Common myeloid progenitor, CD34-positive (primary cell): Measurements from ENCODE around the gene TNFRSF1B.

Experiments
- CTCF ChIA-PET: fragments of 350-600 bp; sonication (Branson Sonifier 250); formaldehyde crosslinking; loops from one replicate; lab custom pipeline; 2021; ENCODE audit warnings: antibody characterized with exemption; lab: Charles Lee
- POLR2A ChIA-PET: fragments of 350-600 bp; sonication (Branson Sonifier 250); formaldehyde crosslinking; loops from one replicate; lab custom pipeline; 2021; ENCODE audit warnings: antibody characterized with exemption; lab: Charles Lee
- DNase-seq, 3 donors: peaks; one replicate each; pipeline versions ENCODE4 v3.0.0 to v3.0.0-alpha.2; 2013
- H3K27ac ChIP-seq, 2 experiments: 1 replicate in 1 of 2; 2 replicates in 1 of 2; pipeline ENCODE4 v1.7.0; 2013; ENCODE audit warnings: inconsistent platforms in 2 of 2, low read length in 2 of 2, mild to moderate bottlenecking in 2 of 2, low read depth in 1 of 2, moderate library complexity in 1 of 2; ENCODE audit not compliant: severe bottlenecking in 2 of 2, insufficient read depth in 1 of 2, poor library complexity in 1 of 2
- H3K27me3 ChIP-seq, 5 experiments: replicated peaks in 2 of 5; 1 replicate in 3 of 5; 2 replicates in 2 of 5; pipeline versions ENCODE4 v1.6.1 to v1.7.0; 2013; ENCODE audit warnings: low read length in 4 of 5, mild to moderate bottlenecking in 2 of 5, moderate library complexity in 2 of 5, inconsistent platforms in 1 of 5; ENCODE audit not compliant: insufficient read depth in 5 of 5, control insufficient read depth in 4 of 5
- H3K36me3 ChIP-seq, 4 experiments: 1 replicate in 2 of 4; 2 replicates in 2 of 4; pipeline versions ENCODE4 v1.6.1 to v1.7.0; 2013; ENCODE audit warnings: low read length in 3 of 4, control low read depth in 1 of 4, mild to moderate bottlenecking in 1 of 4; ENCODE audit not compliant: control insufficient read depth in 4 of 4, insufficient read depth in 4 of 4
- H3K4me1 ChIP-seq, 4 experiments: 1 replicate in 3 of 4; 2 replicates in 1 of 4; pipeline versions ENCODE4 v1.6.1 to v1.7.1; 2013; ENCODE audit warnings: low read length in 3 of 4, mild to moderate bottlenecking in 3 of 4, control low read depth in 1 of 4, inconsistent platforms in 1 of 4, moderate library complexity in 1 of 4; ENCODE audit not compliant: control insufficient read depth in 4 of 4, insufficient read depth in 4 of 4; ENCODE audit errors: control extremely low read depth in 1 of 4
- H3K4me3 ChIP-seq, 7 experiments: 1 replicate in 4 of 7; 2 replicates in 3 of 7; pipeline versions ENCODE4 v1.5.1 to v1.7.0; 2013; ENCODE audit warnings: mild to moderate bottlenecking in 7 of 7, low read length in 6 of 7, moderate library complexity in 6 of 7, inconsistent platforms in 2 of 7, low read depth in 2 of 7, control low read depth in 1 of 7; ENCODE audit not compliant: insufficient read depth in 4 of 7, control insufficient read depth in 1 of 7; ENCODE audit errors: extremely low read depth in 1 of 7
- H3K9me3 ChIP-seq, 5 experiments: 1 replicate in 4 of 5; 2 replicates in 1 of 5; pipeline versions ENCODE4 v1.6.1 to v1.7.1; 2013; ENCODE audit warnings: low read length in 4 of 5, mild to moderate bottlenecking in 2 of 5, inconsistent platforms in 1 of 5, low read depth in 1 of 5, moderate library complexity in 1 of 5; ENCODE audit not compliant: control insufficient read depth in 4 of 5, insufficient read depth in 2 of 5; ENCODE audit errors: control extremely low read depth in 1 of 5
- WGBS: methylation state at CpG from one replicate; pipeline ENCODE4 v1.1.5; 2013; ENCODE audit not compliant: insufficient coverage; 5-methylcytosine and 5-hydroxymethylcytosine counted together

TNFRSF1B gene

DNA sequence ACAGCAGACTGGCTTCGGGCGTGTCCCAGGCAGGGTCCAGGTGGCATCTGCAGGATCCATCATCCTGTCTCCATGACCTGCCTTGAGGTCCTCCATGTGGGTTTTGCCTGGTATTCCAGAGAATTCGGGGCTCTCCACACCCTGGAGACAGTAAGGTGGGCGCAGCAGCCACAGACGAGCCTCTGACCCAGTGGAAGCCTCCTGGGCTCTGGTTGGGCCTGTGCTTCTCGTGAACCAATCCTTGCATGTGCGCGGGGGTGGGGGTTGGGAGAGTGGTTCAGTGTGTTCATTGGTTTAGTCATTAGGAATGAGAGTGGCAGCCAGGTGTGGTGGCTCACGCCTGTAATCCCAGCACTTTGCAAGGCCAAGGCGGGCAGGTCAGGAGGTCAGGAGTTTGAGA is 32.1 kb upstream of the TNFRSF1B start:
- no peak for DNase-seq
- POLR2A ChIA-PET, result no interaction called here
- Histone ChIP-seq H3K4me3 (no peak overlapping the region), H3K9me3 (no peaks in the 10 kb centered on the region), H3K4me1 (peaks cover 4 to 22% (median 17%) of the 10 kb centered on the region in 4 experiments), H3K27me3 (no peaks in the 10 kb centered on the region), H3K36me3 (no peaks in the 10 kb centered on the region), H3K27ac (no peak overlapping the region)
- CTCF ChIA-PET, result interaction anchor here (0.8 to 1.9 kb wide), 5 partner anchors 15 to 49 kb away, joined by 3 to 5 read pairs (median 4); no protein-coding TSS in a partner anchor
- 93% methylated on average over 9 of the region's 10 CpGs for WGBS

DNA sequence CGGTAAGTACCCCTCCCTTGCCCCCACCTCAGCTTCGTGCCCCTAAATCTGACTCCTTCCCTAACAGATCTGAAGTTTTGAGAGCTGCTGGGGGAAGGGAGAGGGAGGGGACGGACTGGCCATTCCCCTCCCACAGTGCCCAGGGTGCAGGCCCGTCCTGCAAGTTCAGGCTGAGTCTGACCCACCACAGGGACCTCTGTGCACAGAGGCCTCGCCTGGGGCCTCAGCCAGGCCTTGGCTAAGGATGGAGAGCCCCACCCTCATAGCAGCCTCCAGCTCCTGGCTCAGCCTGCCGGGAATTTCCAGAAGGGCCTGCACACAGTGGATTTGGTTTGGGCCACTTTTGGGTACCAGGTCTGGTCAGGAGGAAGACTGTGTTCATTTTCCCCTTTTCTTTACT is 31.2 kb upstream of the TNFRSF1B start:
- H3K36me3 ChIP-seq, result no peaks in the 10 kb centered on the region
- ChIA-PET POLR2A (no interaction called here), CTCF (interaction anchor here (1.3 to 1.9 kb wide), 3 partner anchors 16 to 74 kb away, joined by 3 to 5 read pairs (median 3); no protein-coding TSS in a partner anchor)

GRCh38 chr1:12136916-12137610 is 29.7 kb upstream of the TNFRSF1B start:
- Histone ChIP-seq H3K36me3 (no peaks in the 10 kb centered on the region), H3K4me1 (peaks cover 4 to 35% (median 28%) of the 10 kb centered on the region in 4 experiments), H3K27me3 (no peaks in the 10 kb centered on the region), H3K4me3 (no peak overlapping the region), H3K9me3 (no peaks in the 10 kb centered on the region), H3K27ac (no peak overlapping the region)
- WGBS, result 90% methylated on average over 5 of the region's 8 CpGs
- peak in 1 of 3 donors; percentile 33 for DNase-seq
- ChIA-PET CTCF (interaction anchor here (1.6 to 1.7 kb wide), 2 partner anchors 12 to 13 kb away, joined by 8 to 9 read pairs; no protein-coding TSS in a partner anchor), POLR2A (no interaction called here)

More for the DNA sequence above, 31.2 kb upstream of the TNFRSF1B start:
- no peak overlapping the region for H3K27ac ChIP-seq
- no peaks in the 10 kb centered on the region for H3K27me3 ChIP-seq
- DNase-seq, result no peak
- H3K9me3 ChIP-seq, result no peaks in the 10 kb centered on the region
- 94% methylated on average over 3 of the region's 6 CpGs for WGBS
- peaks cover 4 to 29% (median 19%) of the 10 kb centered on the region in 4 experiments for H3K4me1 ChIP-seq
- H3K4me3 ChIP-seq, result no peak overlapping the region

- DNase-seq, result no peak
- H3K4me3 ChIP-seq, result no peak overlapping the region
- no peaks in the 10 kb centered on the region for H3K9me3 ChIP-seq
- CTCF ChIA-PET, result interaction anchor here (0.7 to 2.2 kb wide), 7 partner anchors 11 to 54 kb away, joined by 3 to 10 read pairs (median 7); no protein-coding TSS in a partner anchor
- H3K4me1 ChIP-seq, result peaks cover 0 to 37% (median 33%) of the 10 kb centered on the region in 4 experiments
- no peaks in the 10 kb centered on the region for H3K27me3 ChIP-seq
- no peaks in the 10 kb centered on the region for H3K36me3 ChIP-seq
- 85% methylated on average over 31 of the region's 31 CpGs for WGBS
- no peak overlapping the region for H3K27ac ChIP-seq
- POLR2A ChIA-PET, result no interaction called here
Measured at GRCh38 chr1:12138196-12139168, 28.3 kb upstream of the TNFRSF1B start.

DNA sequence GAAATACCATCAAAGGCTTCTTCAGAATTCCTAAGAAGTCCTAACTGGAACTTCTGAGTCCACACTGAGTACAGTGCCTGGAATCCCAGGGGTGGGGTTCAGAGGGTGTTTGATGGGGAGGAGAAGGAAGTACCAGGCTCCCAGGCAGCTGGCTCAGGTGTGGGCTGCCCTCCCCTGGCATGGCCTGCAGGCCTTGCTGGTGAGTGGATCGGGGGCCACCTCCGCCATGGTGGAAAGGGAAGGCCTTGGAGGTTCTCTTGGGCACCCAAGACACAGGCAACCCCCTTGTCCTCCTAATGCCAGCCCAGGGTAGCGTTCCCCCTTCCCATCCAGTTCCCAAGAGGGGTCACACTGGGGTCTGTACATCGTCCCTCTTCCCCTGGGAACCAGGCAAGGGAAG is 26.8 kb upstream of the TNFRSF1B start:
- Histone ChIP-seq H3K36me3 (no peaks in the 10 kb centered on the region), H3K4me1 (peaks cover 0 to 51% (median 46%) of the 10 kb centered on the region in 4 experiments), H3K4me3 (no peak overlapping the region), H3K27me3 (no peaks in the 10 kb centered on the region), H3K27ac (no peak overlapping the region), H3K9me3 (no peaks in the 10 kb centered on the region)
- WGBS, result 100% methylated on average over 2 of the region's 4 CpGs
- DNase-seq, result no peak
- ChIA-PET POLR2A (interaction anchor here (0.8 kb wide), 1 partner anchor 11 kb away, joined by 3 read pairs; no protein-coding TSS in a partner anchor), CTCF (interaction anchor here (1.1 to 2.2 kb wide), 6 partner anchors 10 to 60 kb away, joined by 3 to 10 read pairs (median 6); no protein-coding TSS in a partner anchor)

- Histone ChIP-seq H3K4me3 (no peak overlapping the region), H3K27me3 (no peaks in the 10 kb centered on the region), H3K36me3 (no peaks in the 10 kb centered on the region), H3K9me3 (no peaks in the 10 kb centered on the region), H3K4me1 (peaks cover 0 to 57% (median 52%) of the 10 kb centered on the region in 4 experiments), H3K27ac (no peak overlapping the region)
- no peak for DNase-seq
- WGBS, result 100% methylated on average over 8 of the region's 12 CpGs
- ChIA-PET CTCF (interaction anchor here (1.1 to 2.2 kb wide), 6 partner anchors 10 to 60 kb away, joined by 3 to 10 read pairs (median 6); no protein-coding TSS in a partner anchor), POLR2A (no interaction called here)
Measured at GRCh38 chr1:12140515-12141162, 26.2 kb upstream of the TNFRSF1B start.
